ENCODE results near the gene GAPVD1. TPM values are rescaled to one million over a fixed set of nuclear protein-coding genes. Genes with fewer than 3 reads are reported as not detected.

GAPVD1 gene
- total and polyA plus RNA-seq, 2 of the 13 experiments (the other 11 are each of a cell fraction or from before 2014, with no cell fraction given), result 11.1 to 33.2 TPM

DNA sequence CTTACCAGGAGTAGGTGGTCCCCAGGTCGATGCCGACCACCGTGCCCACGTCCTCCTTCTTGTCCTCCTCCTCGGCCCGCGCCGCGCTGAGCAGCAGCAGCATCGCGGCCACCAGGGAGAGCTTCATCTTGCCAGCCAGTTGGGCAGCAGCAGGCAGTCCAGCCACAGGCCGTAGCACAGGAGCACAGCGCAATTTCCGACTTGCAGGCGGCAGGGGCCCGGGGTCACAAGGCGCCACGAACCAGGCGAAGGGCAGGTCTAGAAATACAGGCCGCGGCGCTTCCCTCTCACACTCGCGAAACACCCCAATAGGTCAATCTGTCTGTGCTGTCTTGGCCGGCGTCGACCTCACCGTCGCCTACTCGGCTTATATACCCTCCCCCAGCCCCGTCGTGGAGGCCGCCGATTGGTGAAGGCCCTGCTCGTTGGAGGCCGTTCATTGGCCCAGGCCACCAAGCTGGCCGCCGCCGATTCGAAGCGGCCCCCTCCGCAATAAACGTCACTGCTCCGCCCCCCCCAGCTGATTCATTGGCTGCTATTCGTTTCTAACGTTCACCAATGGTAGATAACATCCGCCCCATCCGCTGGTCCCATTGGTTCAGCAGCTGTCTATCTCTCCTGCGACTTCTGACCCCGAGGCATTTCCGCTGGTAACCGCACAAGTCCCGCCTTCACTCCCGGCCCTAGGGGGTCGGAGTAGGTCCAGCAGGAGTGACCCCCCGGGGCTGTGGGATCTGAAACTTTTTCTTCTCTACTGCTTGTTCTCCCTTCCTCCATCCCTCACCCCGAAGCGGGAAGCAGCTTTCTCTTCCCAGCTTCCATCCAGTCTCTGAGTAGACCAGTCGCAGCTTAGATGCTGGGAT is 20.4 kb upstream of the GAPVD1 start, which contains the start of gene HSPA5 (continued):
- TF ChIP-seq, protein P1, sequence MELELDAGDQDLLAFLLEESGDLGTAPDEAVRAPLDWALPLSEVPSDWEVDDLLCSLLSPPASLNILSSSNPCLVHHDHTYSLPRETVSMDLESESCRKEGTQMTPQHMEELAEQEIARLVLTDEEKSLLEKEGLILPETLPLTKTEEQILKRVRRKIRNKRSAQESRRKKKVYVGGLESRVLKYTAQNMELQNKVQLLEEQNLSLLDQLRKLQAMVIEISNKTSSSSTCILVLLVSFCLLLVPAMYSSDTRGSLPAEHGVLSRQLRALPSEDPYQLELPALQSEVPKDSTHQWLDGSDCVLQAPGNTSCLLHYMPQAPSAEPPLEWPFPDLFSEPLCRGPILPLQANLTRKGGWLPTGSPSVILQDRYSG (CRISPR knock-in tag; IDR thresholded peaks at IDR 0.05), result no peak
- TF ChIP-seq NCOA5 (CRISPR knock-in tag; IDR thresholded peaks at IDR 0.05), result no peak
- TF ChIP-seq HNF4G (IDR thresholded peaks at IDR 0.05; ENCODE audit: borderline replicate concordance, low read depth, low read length), result peak; percentile 22; the same call in 1 of the 2 replicates
- TF ChIP-seq HNF4G (CRISPR knock-in tag; IDR thresholded peaks at IDR 0.05; ENCODE audit: borderline replicate concordance, low read depth), result no peak
- TF ChIP-seq, protein P2, sequence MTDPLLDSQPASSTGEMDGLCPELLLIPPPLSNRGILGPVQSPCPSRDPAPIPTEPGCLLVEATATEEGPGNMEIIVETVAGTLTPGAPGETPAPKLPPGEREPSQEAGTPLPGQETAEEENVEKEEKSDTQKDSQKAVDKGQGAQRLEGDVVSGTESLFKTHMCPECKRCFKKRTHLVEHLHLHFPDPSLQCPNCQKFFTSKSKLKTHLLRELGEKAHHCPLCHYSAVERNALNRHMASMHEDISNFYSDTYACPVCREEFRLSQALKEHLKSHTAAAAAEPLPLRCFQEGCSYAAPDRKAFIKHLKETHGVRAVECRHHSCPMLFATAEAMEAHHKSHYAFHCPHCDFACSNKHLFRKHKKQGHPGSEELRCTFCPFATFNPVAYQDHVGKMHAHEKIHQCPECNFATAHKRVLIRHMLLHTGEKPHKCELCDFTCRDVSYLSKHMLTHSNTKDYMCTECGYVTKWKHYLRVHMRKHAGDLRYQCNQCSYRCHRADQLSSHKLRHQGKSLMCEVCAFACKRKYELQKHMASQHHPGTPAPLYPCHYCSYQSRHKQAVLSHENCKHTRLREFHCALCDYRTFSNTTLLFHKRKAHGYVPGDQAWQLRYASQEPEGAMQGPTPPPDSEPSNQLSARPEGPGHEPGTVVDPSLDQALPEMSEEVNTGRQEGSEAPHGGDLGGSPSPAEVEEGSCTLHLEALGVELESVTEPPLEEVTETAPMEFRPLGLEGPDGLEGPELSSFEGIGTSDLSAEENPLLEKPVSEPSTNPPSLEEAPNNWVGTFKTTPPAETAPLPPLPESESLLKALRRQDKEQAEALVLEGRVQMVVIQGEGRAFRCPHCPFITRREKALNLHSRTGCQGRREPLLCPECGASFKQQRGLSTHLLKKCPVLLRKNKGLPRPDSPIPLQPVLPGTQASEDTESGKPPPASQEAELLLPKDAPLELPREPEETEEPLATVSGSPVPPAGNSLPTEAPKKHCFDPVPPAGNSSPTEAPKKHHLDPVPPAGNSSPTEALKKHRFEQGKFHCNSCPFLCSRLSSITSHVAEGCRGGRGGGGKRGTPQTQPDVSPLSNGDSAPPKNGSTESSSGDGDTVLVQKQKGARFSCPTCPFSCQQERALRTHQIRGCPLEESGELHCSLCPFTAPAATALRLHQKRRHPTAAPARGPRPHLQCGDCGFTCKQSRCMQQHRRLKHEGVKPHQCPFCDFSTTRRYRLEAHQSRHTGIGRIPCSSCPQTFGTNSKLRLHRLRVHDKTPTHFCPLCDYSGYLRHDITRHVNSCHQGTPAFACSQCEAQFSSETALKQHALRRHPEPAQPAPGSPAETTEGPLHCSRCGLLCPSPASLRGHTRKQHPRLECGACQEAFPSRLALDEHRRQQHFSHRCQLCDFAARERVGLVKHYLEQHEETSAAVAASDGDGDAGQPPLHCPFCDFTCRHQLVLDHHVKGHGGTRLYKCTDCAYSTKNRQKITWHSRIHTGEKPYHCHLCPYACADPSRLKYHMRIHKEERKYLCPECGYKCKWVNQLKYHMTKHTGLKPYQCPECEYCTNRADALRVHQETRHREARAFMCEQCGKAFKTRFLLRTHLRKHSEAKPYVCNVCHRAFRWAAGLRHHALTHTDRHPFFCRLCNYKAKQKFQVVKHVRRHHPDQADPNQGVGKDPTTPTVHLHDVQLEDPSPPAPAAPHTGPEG (CRISPR knock-in tag; IDR thresholded peaks at IDR 0.05), result 0 out of 2 replicates have a peak, but pooled peaks have one; percentile 1
- TF ChIP-seq NFE2 (CRISPR knock-in tag; IDR thresholded peaks at IDR 0.05), result no peak
- TF ChIP-seq USF2 (IDR thresholded peaks at IDR 0.05; ENCODE audit: low read depth, low read length), result 0 out of 2 replicates have a peak, but pooled peaks have one; percentile 8
- peak; percentile 47; the same call in 1 of the 2 replicates for TF ChIP-seq USF2 (CRISPR knock-in tag; IDR thresholded peaks at IDR 0.05; ENCODE audit: borderline replicate concordance)
- TF ChIP-seq NCOR1 (IDR thresholded peaks at IDR 0.05; ENCODE audit: borderline replicate concordance, low read length), result no peak; the same call in 1 of the 2 replicates
- TF ChIP-seq, protein P3, sequence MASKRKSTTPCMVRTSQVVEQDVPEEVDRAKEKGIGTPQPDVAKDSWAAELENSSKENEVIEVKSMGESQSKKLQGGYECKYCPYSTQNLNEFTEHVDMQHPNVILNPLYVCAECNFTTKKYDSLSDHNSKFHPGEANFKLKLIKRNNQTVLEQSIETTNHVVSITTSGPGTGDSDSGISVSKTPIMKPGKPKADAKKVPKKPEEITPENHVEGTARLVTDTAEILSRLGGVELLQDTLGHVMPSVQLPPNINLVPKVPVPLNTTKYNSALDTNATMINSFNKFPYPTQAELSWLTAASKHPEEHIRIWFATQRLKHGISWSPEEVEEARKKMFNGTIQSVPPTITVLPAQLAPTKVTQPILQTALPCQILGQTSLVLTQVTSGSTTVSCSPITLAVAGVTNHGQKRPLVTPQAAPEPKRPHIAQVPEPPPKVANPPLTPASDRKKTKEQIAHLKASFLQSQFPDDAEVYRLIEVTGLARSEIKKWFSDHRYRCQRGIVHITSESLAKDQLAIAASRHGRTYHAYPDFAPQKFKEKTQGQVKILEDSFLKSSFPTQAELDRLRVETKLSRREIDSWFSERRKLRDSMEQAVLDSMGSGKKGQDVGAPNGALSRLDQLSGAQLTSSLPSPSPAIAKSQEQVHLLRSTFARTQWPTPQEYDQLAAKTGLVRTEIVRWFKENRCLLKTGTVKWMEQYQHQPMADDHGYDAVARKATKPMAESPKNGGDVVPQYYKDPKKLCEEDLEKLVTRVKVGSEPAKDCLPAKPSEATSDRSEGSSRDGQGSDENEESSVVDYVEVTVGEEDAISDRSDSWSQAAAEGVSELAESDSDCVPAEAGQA (IDR thresholded peaks at IDR 0.05; ENCODE audit: low read depth), result no peak
- TF ChIP-seq, protein P3 (CRISPR knock-in tag; IDR thresholded peaks at IDR 0.05; ENCODE audit: borderline replicate concordance), result no peak
